KMS-11 (cell line): Measurements from ENCODE around the gene SPIRE2.
"Not testable (repeated sequence)": the region's sequence is repeated elsewhere in the genome, so short reads cannot be mapped to it uniquely, and the experiment has no call there.

ENCODE experiments used
- H2AFZ ChIP-seq: fragments of 200-600 bp; sonication (generic); 2 replicates; pipeline ENCODE4 v1.6.1; 2016; ENCODE audit warnings: antibody characterized with exemption, mixed run types, low read depth
- H3K27ac ChIP-seq: fragments of 200-600 bp; sonication (generic); 2 replicates; pipeline ENCODE4 v1.6.1; 2016; ENCODE audit warnings: mild to moderate bottlenecking, mixed run types
- H3K27me3 ChIP-seq: fragments of 200-600 bp; sonication (generic); 2 replicates; pipeline ENCODE4 v1.6.1; 2017; ENCODE audit warnings: mild to moderate bottlenecking, low read depth, mixed run types, moderate library complexity; ENCODE audit not compliant: insufficient read depth
- H3K36me3 ChIP-seq: fragments of 200-600 bp; sonication (generic); 2 replicates; pipeline ENCODE4 v1.6.1; 2017; ENCODE audit warnings: mild to moderate bottlenecking, mixed run types; ENCODE audit not compliant: insufficient read depth
- H3K4me1 ChIP-seq: fragments of 200-600 bp; sonication (generic); 2 replicates; pipeline ENCODE4 v1.6.1; 2016; ENCODE audit warnings: mild to moderate bottlenecking, low read depth, mixed run types; ENCODE audit not compliant: poor library complexity, severe bottlenecking
- H3K4me2 ChIP-seq: fragments of 200-600 bp; sonication (generic); 2 replicates; pipeline ENCODE4 v1.7.0; 2016; ENCODE audit warnings: mild to moderate bottlenecking, mixed run types
- H3K4me3 ChIP-seq: fragments of 200-600 bp; sonication (generic); IDR thresholded peaks from 2 replicates; pipeline ENCODE4 v1.6.1; 2017; ENCODE audit warnings: low read depth, low read length, mixed read lengths; ENCODE audit not compliant: insufficient read depth
- H3K79me2 ChIP-seq: fragments of 200-600 bp; sonication (generic); 2 replicates; pipeline ENCODE4 v1.6.1; 2016; ENCODE audit warnings: low read depth, mixed run types; ENCODE audit not compliant: insufficient read depth
- H3K9ac ChIP-seq: fragments of 200-600 bp; sonication (generic); 2 replicates; pipeline ENCODE4 v1.6.1; 2016; ENCODE audit warnings: mild to moderate bottlenecking, mixed run types
- H4K20me1 ChIP-seq: fragments of 200-600 bp; sonication (generic); 2 replicates; pipeline ENCODE4 v1.6.1; 2016; ENCODE audit warnings: mild to moderate bottlenecking, mixed run types; ENCODE audit not compliant: insufficient read depth
- TF ChIP-seq, protein P1 (sequence below): fragments of 200-600 bp; sonication (generic); conservative IDR thresholded peaks from 2 replicates; pipeline ENCODE4 v1.6.1; 2017; ENCODE audit warnings: low read depth, mild to moderate bottlenecking, antibody characterized with exemption, low read length, moderate library complexity, mixed read lengths

SPIRE2 gene

DNA sequence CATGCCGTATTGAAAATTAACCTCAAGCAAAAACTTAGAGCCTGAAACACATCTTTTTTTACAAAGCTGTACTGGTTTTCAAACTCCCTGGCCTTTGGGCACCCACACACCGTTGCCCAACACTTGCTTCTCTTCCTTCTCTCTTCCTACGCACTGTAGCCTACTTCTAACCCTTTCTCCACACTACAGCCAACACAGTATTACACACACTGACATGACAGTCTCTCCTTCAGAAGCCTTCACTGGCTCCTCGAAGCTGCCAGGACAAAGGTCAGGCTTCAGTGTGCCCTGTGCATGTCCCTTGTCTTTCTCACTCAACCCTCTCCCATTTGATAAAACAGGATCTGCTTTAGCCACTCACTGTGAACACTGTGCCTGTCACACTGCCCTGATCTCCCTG is 19.8 kb upstream of the SPIRE2 start:
- H3K4me3 ChIP-seq: no peak overlapping the region
- peaks cover 38% of the 10 kb centered on the region for H3K79me2 ChIP-seq

DNA sequence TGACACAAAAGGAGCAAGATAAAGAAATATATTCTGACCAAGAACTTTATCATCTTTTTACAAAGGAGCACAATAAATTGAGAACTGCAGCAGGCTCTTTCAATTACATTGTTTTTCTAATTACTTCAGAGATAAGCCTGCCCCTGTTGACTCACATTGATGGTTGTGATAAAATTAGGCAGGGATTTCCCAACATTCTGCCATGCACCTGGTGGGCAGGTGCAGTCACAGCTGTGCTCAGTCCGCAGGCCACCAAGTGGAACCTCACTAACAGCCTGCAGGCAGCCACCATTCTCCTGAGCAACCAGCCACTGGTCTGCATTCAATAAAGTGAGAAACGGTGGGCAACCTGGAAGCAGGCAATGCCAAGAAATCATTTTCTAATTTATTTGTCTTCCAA is 17.0 kb upstream of the SPIRE2 start:
- H3K27ac ChIP-seq: peak overlapping the region; percentile 65
- no peaks in the 10 kb centered on the region for H3K27me3 ChIP-seq
- H2AFZ ChIP-seq: no peak overlapping the region
- no peak overlapping the region for H3K4me3 ChIP-seq
- peak overlapping the region; percentile 89 for H3K4me2 ChIP-seq
- TF ChIP-seq, protein P1, sequence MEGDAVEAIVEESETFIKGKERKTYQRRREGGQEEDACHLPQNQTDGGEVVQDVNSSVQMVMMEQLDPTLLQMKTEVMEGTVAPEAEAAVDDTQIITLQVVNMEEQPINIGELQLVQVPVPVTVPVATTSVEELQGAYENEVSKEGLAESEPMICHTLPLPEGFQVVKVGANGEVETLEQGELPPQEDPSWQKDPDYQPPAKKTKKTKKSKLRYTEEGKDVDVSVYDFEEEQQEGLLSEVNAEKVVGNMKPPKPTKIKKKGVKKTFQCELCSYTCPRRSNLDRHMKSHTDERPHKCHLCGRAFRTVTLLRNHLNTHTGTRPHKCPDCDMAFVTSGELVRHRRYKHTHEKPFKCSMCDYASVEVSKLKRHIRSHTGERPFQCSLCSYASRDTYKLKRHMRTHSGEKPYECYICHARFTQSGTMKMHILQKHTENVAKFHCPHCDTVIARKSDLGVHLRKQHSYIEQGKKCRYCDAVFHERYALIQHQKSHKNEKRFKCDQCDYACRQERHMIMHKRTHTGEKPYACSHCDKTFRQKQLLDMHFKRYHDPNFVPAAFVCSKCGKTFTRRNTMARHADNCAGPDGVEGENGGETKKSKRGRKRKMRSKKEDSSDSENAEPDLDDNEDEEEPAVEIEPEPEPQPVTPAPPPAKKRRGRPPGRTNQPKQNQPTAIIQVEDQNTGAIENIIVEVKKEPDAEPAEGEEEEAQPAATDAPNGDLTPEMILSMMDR: no peak
- H4K20me1 ChIP-seq: no peaks in the 10 kb centered on the region
- peaks cover 16% of the 10 kb centered on the region; the same call in 1 of the 2 replicates for H3K36me3 ChIP-seq
- H3K9ac ChIP-seq: peak overlapping the region; percentile 1; the same call in 1 of the 2 replicates
- H3K79me2 ChIP-seq: peaks cover 59% of the 10 kb centered on the region
- peaks cover 56% of the 10 kb centered on the region for H3K4me1 ChIP-seq

More for the DNA sequence above, 19.8 kb upstream of the SPIRE2 start:
- no peak overlapping the region for H3K9ac ChIP-seq
- TF ChIP-seq, protein P1: no peak
- no peaks in the 10 kb centered on the region for H3K27me3 ChIP-seq
- no peak overlapping the region; the same call in 1 of the 2 replicates for H3K4me2 ChIP-seq
- no peak overlapping the region for H2AFZ ChIP-seq
- no peak overlapping the region for H3K27ac ChIP-seq
- H4K20me1 ChIP-seq: no peaks in the 10 kb centered on the region
- H3K4me1 ChIP-seq: peaks cover 47% of the 10 kb centered on the region
- H3K36me3 ChIP-seq: peaks cover 9% of the 10 kb centered on the region; the same call in 1 of the 2 replicates

DNA sequence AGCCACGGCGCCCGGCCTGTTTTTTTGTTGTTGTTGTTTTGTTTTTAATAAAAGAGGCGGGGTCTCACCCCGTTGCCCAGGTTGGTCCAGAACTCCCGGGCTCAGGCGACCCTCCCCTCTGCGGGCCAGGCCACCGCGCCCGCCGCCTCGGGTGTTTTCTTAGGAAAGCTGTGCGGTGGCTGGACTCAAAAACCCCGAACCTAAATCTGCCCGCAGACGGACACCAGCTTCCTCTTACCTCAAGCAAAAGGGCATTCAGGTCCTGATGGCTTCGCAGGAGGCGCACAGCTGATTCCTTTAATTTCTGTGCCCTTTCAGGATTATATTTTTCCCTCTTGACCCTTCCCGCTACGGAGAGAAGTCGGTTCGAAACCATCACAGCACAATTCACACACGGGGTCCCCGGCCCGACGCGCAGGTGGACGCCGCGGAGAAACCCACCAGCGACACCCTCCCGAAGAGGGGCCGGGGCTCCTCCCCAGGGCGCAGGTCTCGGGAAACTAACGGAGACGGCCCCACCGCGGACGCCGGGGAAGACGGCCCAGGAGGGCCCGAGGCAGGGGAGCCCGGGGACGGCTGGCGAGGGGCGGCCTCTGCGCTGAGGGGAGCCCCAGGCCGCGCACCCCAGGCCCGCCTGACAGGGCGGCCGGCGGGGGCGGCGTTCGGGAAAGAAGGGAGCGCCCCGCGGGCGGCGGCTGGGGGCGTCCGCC is 12.5 kb upstream of the SPIRE2 start:
- Histone ChIP-seq H3K4me2 (peak overlapping the region; percentile 83), H3K4me3 (no peak overlapping the region), H3K79me2 (peaks cover 40% of the 10 kb centered on the region), H4K20me1 (no peaks in the 10 kb centered on the region), H3K27me3 (no peaks in the 10 kb centered on the region), H3K9ac (peak overlapping the region; percentile 69), H3K27ac (peak overlapping the region; percentile 45), H3K36me3 (peaks cover 12% of the 10 kb centered on the region; the same call in 1 of the 2 replicates), H3K4me1 (peaks cover 53% of the 10 kb centered on the region), H2AFZ (no peak overlapping the region)
- TF ChIP-seq, protein P1: no peak

DNA sequence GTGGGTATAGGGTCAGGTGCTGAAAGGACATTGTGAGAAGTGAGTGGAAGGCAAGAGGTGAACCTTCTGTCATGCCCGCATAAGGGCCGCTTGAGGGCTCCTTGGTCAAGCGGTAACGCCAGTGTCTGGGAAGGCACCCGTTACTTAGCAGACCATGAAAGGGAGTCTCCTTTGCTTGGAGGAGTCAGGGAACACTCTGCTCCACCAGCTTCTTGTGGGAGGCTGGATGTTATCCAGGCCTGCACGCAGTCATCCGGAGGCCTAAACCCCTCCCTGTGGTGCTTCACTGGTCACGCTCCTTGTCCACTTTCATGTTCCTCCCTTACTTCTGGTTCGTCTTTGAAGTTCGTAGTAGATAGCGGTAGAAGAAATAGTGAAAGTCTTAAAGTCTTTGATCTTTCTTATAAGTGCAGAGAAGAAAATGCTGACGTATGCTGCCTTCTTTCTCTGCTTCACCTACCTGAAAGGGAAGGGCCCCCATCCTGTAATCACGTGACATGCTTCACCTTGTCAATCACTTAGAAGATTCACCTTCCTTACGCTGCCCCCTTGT is 9.3 kb upstream of the SPIRE2 start:
- not testable (repeated sequence) for H3K4me3 ChIP-seq, H3K27me3 ChIP-seq, H4K20me1 ChIP-seq, H3K9ac ChIP-seq, H3K27ac ChIP-seq, H3K36me3 ChIP-seq, H3K4me2 ChIP-seq, H2AFZ ChIP-seq
- H3K79me2 ChIP-seq: peaks cover 21% of the 10 kb centered on the region
- peaks cover 38% of the 10 kb centered on the region for H3K4me1 ChIP-seq

DNA sequence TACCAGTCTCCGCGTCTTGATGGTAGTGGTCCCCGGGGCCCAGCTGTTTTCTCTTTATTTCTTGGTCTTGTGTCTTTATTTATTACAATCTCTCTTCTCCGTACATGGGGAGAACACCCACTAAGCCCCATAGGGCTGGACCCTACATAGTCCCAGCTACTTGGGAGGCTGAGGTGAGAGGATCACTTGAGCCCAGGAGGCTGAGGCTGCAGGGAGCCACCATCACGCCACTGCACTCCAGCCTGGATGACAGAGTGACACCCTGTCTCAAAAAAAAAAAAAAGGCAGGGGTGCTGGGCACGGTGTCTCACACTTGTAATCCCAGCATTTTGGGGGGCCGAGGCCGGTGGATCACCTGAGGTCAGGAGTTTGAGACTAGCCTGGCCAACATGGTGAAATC is 8.8 kb upstream of the SPIRE2 start:
- not testable (repeated sequence) for H3K9ac ChIP-seq

More for the DNA sequence above, 8.8 kb upstream of the SPIRE2 start:
- H3K36me3 ChIP-seq, H4K20me1 ChIP-seq, H3K4me3 ChIP-seq, H2AFZ ChIP-seq, H3K27ac ChIP-seq, H3K27me3 ChIP-seq, H3K4me2 ChIP-seq: not testable (repeated sequence)
- peaks cover 16% of the 10 kb centered on the region for H3K79me2 ChIP-seq
- H3K4me1 ChIP-seq: peaks cover 33% of the 10 kb centered on the region
